Measurements from ENCODE around the gene RNASE13. TPM values are rescaled to one million over a fixed set of nuclear protein-coding genes. Genes with fewer than 3 reads are reported as not detected.

The RNASE13 gene
- total RNA-seq, 1 experiment from 2014 or later = not detected

DNA sequence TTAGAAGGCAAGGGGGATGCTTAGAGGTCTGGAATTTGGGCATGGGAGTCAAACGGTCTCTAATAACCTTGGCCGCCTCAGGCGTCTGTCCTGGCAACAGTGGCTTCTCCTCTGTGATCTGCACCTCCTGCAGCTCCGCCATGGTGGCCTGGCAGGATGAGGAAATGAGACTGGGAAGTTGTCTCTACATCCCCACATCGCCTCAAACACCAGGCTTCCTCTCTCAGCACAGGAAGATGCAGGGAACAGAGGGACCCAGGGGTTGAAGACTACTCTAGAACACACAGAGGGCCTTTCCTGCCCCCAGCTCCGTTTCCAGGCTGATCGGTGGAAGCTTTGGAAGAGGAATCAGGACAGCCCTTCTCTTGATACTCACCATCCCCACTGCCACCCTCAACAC lies 11.4 kb downstream of the RNASE13 start:
- Histone ChIP-seq H4K8ac (replicated peaks; ENCODE audit: insufficient read length, low read depth, low read length) (no peak overlapping the region), H3K4ac (ENCODE audit: low read depth, low read length) (no peak overlapping the region), H3K4me2 (ENCODE audit: insufficient read depth, insufficient read length, low read length) (no peak overlapping the region), H2AK5ac (ENCODE audit: insufficient read length, low read length) (no peak overlapping the region), H4K20me1 (ENCODE audit: control insufficient read depth, insufficient read depth, insufficient read length) (no peaks in the 10 kb centered on the region), H3K4me1 (ENCODE audit: insufficient read depth, low read length) (peaks cover 4% of the 10 kb centered on the region; the same call in 1 of the 2 replicates), H2BK20ac (ENCODE audit: low read depth, low read length, poor library complexity, severe bottlenecking) (no peak overlapping the region), H3K14ac (ENCODE audit: insufficient read depth, low read length) (no peak overlapping the region), H4K5ac (ENCODE audit: insufficient read length, low read depth, low read length) (no peak overlapping the region), H3K27ac (ENCODE audit: insufficient read length, low read depth, low read length) (no peak overlapping the region), H3K56ac (ENCODE audit: insufficient read length, low read depth, low read length) (no peak overlapping the region), H3T11ph (ENCODE audit: low read length) (no peak overlapping the region), H2BK15ac (ENCODE audit: low read depth, low read length) (no peak overlapping the region), H3K23ac (ENCODE audit: insufficient read length, low read depth, low read length) (no peak overlapping the region), H3K9me3 (ENCODE audit: control insufficient read depth, low read depth, low read length) (no peaks in the 10 kb centered on the region), H3K27me3 (ENCODE audit: insufficient read depth, low read length) (peaks cover 8% of the 10 kb centered on the region; the same call in 1 of the 2 replicates), H2BK12ac (ENCODE audit: insufficient read length, low read depth, low read length) (no peak overlapping the region), H3K79me1 (ENCODE audit: insufficient read depth, low read depth, low read length, poor library complexity, severe bottlenecking) (no peaks in the 10 kb centered on the region), H2BK120ac (ENCODE audit: low read depth, low read length, poor library complexity, severe bottlenecking) (no peak overlapping the region), H2BK5ac (ENCODE audit: insufficient read length, low read length) (no peak overlapping the region), H3K18ac (ENCODE audit: insufficient read length, low read depth, low read length) (no peak overlapping the region), H4K91ac (ENCODE audit: insufficient read length, low read depth, low read length) (no peak overlapping the region), H2AFZ (ENCODE audit: low read length) (no peak overlapping the region), H3K79me2 (ENCODE audit: insufficient read depth, low read length) (no peaks in the 10 kb centered on the region), H3K23me2 (ENCODE audit: insufficient read length, low read depth, low read length, poor library complexity, severe bottlenecking) (peaks cover 12% of the 10 kb centered on the region), H3K9ac (ENCODE audit: extremely low read depth, insufficient read length, low read length) (no peak overlapping the region)
- DNase-seq = peak; percentile 25
- no peak overlapping the region for H3K27ac Mint-ChIP-seq
- H3K9me3 Mint-ChIP-seq = no peaks in the 10 kb centered on the region
- peaks cover 35 to 41% of the 10 kb centered on the region in 2 experiments for H3K4me1 Mint-ChIP-seq
- H3K27me3 Mint-ChIP-seq (ENCODE audit: low read depth) = peaks cover 55% of the 10 kb centered on the region
- TF ChIP-seq, protein P1, sequence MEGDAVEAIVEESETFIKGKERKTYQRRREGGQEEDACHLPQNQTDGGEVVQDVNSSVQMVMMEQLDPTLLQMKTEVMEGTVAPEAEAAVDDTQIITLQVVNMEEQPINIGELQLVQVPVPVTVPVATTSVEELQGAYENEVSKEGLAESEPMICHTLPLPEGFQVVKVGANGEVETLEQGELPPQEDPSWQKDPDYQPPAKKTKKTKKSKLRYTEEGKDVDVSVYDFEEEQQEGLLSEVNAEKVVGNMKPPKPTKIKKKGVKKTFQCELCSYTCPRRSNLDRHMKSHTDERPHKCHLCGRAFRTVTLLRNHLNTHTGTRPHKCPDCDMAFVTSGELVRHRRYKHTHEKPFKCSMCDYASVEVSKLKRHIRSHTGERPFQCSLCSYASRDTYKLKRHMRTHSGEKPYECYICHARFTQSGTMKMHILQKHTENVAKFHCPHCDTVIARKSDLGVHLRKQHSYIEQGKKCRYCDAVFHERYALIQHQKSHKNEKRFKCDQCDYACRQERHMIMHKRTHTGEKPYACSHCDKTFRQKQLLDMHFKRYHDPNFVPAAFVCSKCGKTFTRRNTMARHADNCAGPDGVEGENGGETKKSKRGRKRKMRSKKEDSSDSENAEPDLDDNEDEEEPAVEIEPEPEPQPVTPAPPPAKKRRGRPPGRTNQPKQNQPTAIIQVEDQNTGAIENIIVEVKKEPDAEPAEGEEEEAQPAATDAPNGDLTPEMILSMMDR (conservative IDR thresholded peaks at IDR 0.05) = no peak
- no peak overlapping the region; a peak in 2 of 5 replicates for H3K4me3 Mint-ChIP-seq
- H3K36me3 Mint-ChIP-seq (ENCODE audit: insufficient read depth in 1 of 3, low read depth in 3 of 3) = peaks cover 6 to 21% (median 6%) of the 10 kb centered on the region in 3 experiments; a peak in 3 of 7 replicates
- WGBS (ENCODE audit: extremely low coverage, insufficient read length, low lambda C conversion rate) = no CpG with 5 or more reads among the region's 7 CpGs
